ENCODE measurements around the gene JAKMIP3.

Gene JAKMIP3

GRCh38 chr10:132020456-132020855 lies 45.3 kb upstream of the JAKMIP3 start:
- ATAC-seq: no peak

GRCh38 chr10:132021046-132021445 lies 44.7 kb upstream of the JAKMIP3 start:
- TF ChIP-seq ISL1 (CRISPR knock-in tag; IDR thresholded peaks at IDR 0.05) (no peak), GLIS3 (CRISPR knock-in tag; IDR thresholded peaks at IDR 0.05) (no peak), TOX (CRISPR knock-in tag; IDR thresholded peaks at IDR 0.05; ENCODE audit: borderline replicate concordance) (no peak), CSDC2 (CRISPR knock-in tag; IDR thresholded peaks at IDR 0.05) (no peak), TSHZ2 (CRISPR knock-in tag; IDR thresholded peaks at IDR 0.05) (no peak), BACH2 (CRISPR knock-in tag; IDR thresholded peaks at IDR 0.05; ENCODE audit: borderline replicate concordance) (no peak), ZFP3 (CRISPR knock-in tag; IDR thresholded peaks at IDR 0.05) (no peak), ARNTL (CRISPR knock-in tag; IDR thresholded peaks at IDR 0.05; ENCODE audit: borderline replicate concordance, low read depth) (no peak), ZNF8 (CRISPR knock-in tag; IDR thresholded peaks at IDR 0.05) (no peak), ZC3H10 (CRISPR knock-in tag; IDR thresholded peaks at IDR 0.05) (no peak), CSRNP3 (CRISPR knock-in tag; IDR thresholded peaks at IDR 0.05) (no peak), PPARA (CRISPR knock-in tag; IDR thresholded peaks at IDR 0.05; ENCODE audit: borderline replicate concordance) (no peak), ZNF70 (CRISPR knock-in tag; IDR thresholded peaks at IDR 0.05) (no peak), ZFP30 (CRISPR knock-in tag; IDR thresholded peaks at IDR 0.05) (no peak), CREB5 (CRISPR knock-in tag; IDR thresholded peaks at IDR 0.05; ENCODE audit: low read depth) (no peak), RARB (CRISPR knock-in tag; IDR thresholded peaks at IDR 0.05) (no peak)
- ATAC-seq: no peak

More at GRCh38 chr10:132020456-132020855, 45.3 kb upstream of the JAKMIP3 start:
- no peak for TF ChIP-seq TSHZ2 (CRISPR knock-in tag; IDR thresholded peaks at IDR 0.05)
- TF ChIP-seq CSRNP3 (CRISPR knock-in tag; IDR thresholded peaks at IDR 0.05): no peak
- TF ChIP-seq ISL1 (CRISPR knock-in tag; IDR thresholded peaks at IDR 0.05): no peak
- no peak for TF ChIP-seq RARB (CRISPR knock-in tag; IDR thresholded peaks at IDR 0.05)
- no peak for TF ChIP-seq PPARA (CRISPR knock-in tag; IDR thresholded peaks at IDR 0.05; ENCODE audit: borderline replicate concordance)
- no peak for TF ChIP-seq SNAI2 (CRISPR knock-in tag; IDR thresholded peaks at IDR 0.05)
- no peak for TF ChIP-seq OSR1 (CRISPR knock-in tag; IDR thresholded peaks at IDR 0.05)
- TF ChIP-seq ZNF70 (CRISPR knock-in tag; IDR thresholded peaks at IDR 0.05): no peak
- TF ChIP-seq ZNF565 (CRISPR knock-in tag; conservative IDR thresholded peaks at IDR 0.05; ENCODE audit: low read depth): no peak
- no peak for TF ChIP-seq CSDC2 (CRISPR knock-in tag; IDR thresholded peaks at IDR 0.05)
- no peak for TF ChIP-seq GLIS3 (CRISPR knock-in tag; IDR thresholded peaks at IDR 0.05)
- no peak for TF ChIP-seq TOX (CRISPR knock-in tag; IDR thresholded peaks at IDR 0.05; ENCODE audit: borderline replicate concordance)
- no peak for TF ChIP-seq PATZ1 (CRISPR knock-in tag; IDR thresholded peaks at IDR 0.05; ENCODE audit: borderline replicate concordance)
- no peak for TF ChIP-seq ZFP30 (CRISPR knock-in tag; IDR thresholded peaks at IDR 0.05)
- TF ChIP-seq ESRRG (CRISPR knock-in tag; IDR thresholded peaks at IDR 0.05): no peak
- TF ChIP-seq ZFP3 (CRISPR knock-in tag; IDR thresholded peaks at IDR 0.05): no peak
- no peak for TF ChIP-seq ZC3H10 (CRISPR knock-in tag; IDR thresholded peaks at IDR 0.05)
- TF ChIP-seq BACH2 (CRISPR knock-in tag; IDR thresholded peaks at IDR 0.05; ENCODE audit: borderline replicate concordance): no peak
- TF ChIP-seq TCF4 (CRISPR knock-in tag; IDR thresholded peaks at IDR 0.05; ENCODE audit: borderline replicate concordance): no peak

Measured in SK-N-SH treated with all-trans-retinoic acid at 6 μM for 48 hours (cell line).